AG04450 (cell line): ENCODE measurements around the gene LRRC8B. TPM values are rescaled to one million over a fixed set of nuclear protein-coding genes. Genes with fewer than 3 reads are reported as not detected.

Experiments
- CTCF ChIA-PET: fragments of 300-600, 350-600 bp; formaldehyde crosslinking; extraction: SDS; loops from one replicate; lab custom pipeline; 2022; ENCODE audit warnings: antibody characterized with exemption, inconsistent platforms; lab: Charles Lee
- POLR2A ChIA-PET: fragments of 350-600 bp; formaldehyde crosslinking; extraction: SDS; loops from one replicate; lab custom pipeline; 2021; ENCODE audit warnings: antibody characterized with exemption, inconsistent platforms; lab: Yijun Ruan, JAX
- DNase-seq: peaks from one replicate; pipeline ENCODE4 v3.0.0-alpha.2; 2011; ENCODE audit warnings: low read depth, low spot score
- H3K27ac ChIP-seq: one replicate; pipeline ENCODE4 v1.5.1; 2012; ENCODE audit warnings: low read depth, low read length, control low read depth
- H3K27me3 ChIP-seq: one replicate; pipeline ENCODE4 v1.6.0; 2012; ENCODE audit warnings: low read length; ENCODE audit not compliant: control insufficient read depth, insufficient read depth
- H3K4me3 ChIP-seq: 2 replicates; pipeline ENCODE4 v1.5.1; 2011; ENCODE audit warnings: mild to moderate bottlenecking, low read depth, low read length, control low read depth
- H3K9me3 ChIP-seq: 2 replicates; pipeline ENCODE4 v1.5.1; 2012; ENCODE audit warnings: low read length; ENCODE audit not compliant: control insufficient read depth, insufficient read depth
- polyA plus RNA-seq: library from polyadenylated mRNA; depleted of rRNA; stranded (reverse); fragments of >200 nt; gene quantifications from 2 replicates; pipeline ENCODE4 v1.2.3, GENCODE V29; 2011
- TF ChIP-seq, protein P1 (sequence below): IDR thresholded peaks from 2 replicates; pipeline ENCODE4 v1.5.1; 2011; ENCODE audit warnings: low read depth, low read length, control low read depth, inconsistent platforms

LRRC8B gene
- polyA plus RNA-seq, 1 experiment = 1.6 TPM

DNA sequence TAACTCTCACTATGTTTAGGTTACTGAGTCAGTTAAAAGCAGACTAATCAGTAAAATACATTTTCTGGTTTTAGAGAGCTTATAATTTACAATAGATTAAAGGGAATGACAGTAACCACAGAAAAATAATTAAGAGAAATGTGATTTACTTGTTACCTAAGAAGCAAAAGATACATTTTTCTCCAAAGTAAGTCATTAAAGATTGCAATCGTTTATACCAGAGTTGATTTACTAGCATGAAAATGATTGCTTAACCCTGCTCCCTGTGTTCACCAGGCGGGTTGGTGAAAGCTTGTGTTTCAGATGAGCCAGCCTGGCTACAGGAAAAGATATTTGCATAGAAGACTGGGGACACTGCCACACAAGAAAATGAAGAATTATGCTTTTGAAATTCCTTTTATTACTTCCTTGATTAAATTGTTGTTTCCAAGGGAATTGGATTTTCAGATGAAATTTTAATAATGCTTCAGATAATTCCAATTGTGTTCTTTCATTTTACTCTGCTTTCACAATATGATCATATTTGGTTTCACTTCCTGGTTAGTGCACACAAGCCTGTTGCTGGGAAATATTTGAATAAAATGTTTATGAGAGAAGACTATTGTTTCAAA lies 27.9 kb downstream of the LRRC8B start:
- CTCF ChIA-PET = no interaction called here
- H3K4me3 ChIP-seq = no peak overlapping the region
- H3K27me3 ChIP-seq = no peaks in the 10 kb centered on the region
- POLR2A ChIA-PET = no interaction called here
- TF ChIP-seq, protein P1, sequence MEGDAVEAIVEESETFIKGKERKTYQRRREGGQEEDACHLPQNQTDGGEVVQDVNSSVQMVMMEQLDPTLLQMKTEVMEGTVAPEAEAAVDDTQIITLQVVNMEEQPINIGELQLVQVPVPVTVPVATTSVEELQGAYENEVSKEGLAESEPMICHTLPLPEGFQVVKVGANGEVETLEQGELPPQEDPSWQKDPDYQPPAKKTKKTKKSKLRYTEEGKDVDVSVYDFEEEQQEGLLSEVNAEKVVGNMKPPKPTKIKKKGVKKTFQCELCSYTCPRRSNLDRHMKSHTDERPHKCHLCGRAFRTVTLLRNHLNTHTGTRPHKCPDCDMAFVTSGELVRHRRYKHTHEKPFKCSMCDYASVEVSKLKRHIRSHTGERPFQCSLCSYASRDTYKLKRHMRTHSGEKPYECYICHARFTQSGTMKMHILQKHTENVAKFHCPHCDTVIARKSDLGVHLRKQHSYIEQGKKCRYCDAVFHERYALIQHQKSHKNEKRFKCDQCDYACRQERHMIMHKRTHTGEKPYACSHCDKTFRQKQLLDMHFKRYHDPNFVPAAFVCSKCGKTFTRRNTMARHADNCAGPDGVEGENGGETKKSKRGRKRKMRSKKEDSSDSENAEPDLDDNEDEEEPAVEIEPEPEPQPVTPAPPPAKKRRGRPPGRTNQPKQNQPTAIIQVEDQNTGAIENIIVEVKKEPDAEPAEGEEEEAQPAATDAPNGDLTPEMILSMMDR = no peak
- H3K27ac ChIP-seq = no peak overlapping the region
- H3K9me3 ChIP-seq = no peaks in the 10 kb centered on the region
- DNase-seq = no peak

DNA sequence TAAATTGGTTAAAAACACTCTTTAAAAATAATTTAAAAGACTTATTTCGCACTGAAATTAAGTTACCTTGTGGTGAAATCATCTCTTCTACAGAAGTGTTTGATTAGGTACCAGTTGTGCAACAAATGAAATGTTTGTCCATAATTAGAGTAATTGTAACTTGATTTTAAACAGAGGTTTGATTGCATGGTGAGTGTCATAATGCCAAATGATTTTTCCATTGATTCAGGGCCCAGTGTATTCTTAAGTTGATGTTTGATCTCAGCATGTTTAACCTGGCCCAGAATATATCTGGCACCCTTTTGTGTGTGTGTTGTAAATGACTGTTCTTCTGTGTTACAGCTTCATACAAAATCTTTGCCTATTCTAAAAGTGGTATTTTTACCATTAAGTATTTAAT lies 28.5 kb downstream of the LRRC8B start:
- CTCF ChIA-PET = no interaction called here
- no peak overlapping the region for H3K27ac ChIP-seq
- H3K9me3 ChIP-seq = no peaks in the 10 kb centered on the region
- no peaks in the 10 kb centered on the region for H3K27me3 ChIP-seq
- H3K4me3 ChIP-seq = no peak overlapping the region
- TF ChIP-seq, protein P1 = no peak
- POLR2A ChIA-PET = no interaction called here
- DNase-seq = no peak

DNA sequence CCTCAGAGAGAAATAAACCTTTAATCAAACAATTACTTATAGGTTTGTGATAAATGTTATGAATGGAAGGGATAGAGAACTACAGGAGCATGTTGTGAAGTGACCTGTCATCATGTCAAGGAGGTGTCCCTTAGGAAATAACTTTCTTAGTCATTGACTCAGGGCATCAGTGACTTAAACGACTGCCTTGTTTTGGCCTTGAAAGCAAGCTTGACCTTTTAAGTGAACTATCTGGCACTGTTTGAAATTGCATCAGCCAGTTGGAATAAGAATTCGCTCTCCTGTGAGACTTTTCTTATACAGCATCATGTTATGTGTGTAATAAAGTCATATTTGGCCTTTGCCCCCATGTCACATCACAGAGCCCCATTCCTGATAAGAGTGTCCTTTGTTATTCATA lies 30.9 kb downstream of the LRRC8B start:
- Histone ChIP-seq H3K27ac (no peak overlapping the region), H3K27me3 (no peaks in the 10 kb centered on the region), H3K9me3 (no peaks in the 10 kb centered on the region), H3K4me3 (no peak overlapping the region)
- POLR2A ChIA-PET = no interaction called here
- TF ChIP-seq, protein P1 = no peak
- CTCF ChIA-PET = no interaction called here
- no peak for DNase-seq

DNA sequence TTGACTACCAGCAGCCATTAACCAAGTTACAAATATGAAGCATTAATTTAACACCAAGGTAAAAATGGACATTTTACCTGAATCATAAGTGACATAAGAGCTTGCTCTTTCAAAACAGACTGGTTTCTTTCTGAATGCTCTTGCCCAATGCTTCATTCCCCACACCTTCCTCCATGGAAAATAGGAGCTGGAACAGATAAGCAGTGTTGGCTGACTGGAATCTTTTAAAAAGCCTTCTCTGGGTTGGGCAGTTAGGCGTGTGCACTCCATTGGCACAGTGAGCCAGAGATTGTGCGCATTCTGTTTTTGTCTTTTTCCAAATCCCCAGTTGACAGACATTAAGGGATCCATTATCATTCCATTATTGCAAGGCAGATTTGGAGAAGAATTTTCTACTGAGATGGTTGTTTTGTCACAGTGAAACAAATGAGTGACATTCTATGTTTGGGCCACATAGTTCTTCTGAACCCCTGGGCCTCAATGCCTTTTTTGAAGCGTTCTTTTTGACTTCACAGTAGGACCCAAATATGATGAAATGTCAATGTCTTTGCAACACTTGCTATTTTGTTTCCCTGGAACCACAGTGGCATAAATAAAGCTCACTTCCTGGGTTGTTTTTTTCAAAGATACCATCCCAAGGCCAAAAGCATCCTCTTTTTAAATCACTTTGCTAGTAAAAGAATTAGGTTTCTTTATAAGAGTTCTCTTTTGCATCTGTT lies 32.3 kb downstream of the LRRC8B start:
- CTCF ChIA-PET = no interaction called here
- H3K27me3 ChIP-seq = no peaks in the 10 kb centered on the region
- H3K9me3 ChIP-seq = no peaks in the 10 kb centered on the region
- TF ChIP-seq, protein P1 = no peak
- H3K27ac ChIP-seq = no peak overlapping the region
- H3K4me3 ChIP-seq = no peak overlapping the region
- no peak for DNase-seq
- POLR2A ChIA-PET = interaction anchor here (0.5 kb wide), 1 partner anchor 33 kb away, joined by 3 read pairs; no protein-coding TSS in a partner anchor

DNA sequence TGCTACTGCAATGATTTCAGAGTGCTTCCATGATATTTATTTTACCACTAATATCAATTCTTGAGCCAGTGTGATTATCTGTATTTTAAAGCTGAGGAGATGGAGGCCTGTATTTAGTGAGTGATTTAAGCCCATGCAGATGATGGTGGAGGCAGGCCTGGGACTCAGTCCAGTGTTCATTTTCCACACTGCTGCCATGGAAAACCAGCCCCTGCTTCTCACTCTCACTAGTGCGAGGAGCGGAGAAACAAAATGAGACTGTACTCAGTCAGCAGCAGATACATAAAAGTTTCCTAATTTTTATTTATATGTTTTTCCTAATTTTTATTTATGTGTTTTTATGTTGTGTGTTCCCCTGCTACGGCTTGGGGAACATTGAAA lies 32.8 kb downstream of the LRRC8B start:
- no peaks in the 10 kb centered on the region for H3K27me3 ChIP-seq
- DNase-seq = no peak
- H3K9me3 ChIP-seq = no peaks in the 10 kb centered on the region
- H3K27ac ChIP-seq = no peak overlapping the region
- CTCF ChIA-PET = no interaction called here
- no peak overlapping the region for H3K4me3 ChIP-seq
- POLR2A ChIA-PET = interaction anchor here (0.5 kb wide), 1 partner anchor 32 kb away, joined by 3 read pairs; no protein-coding TSS in a partner anchor
- TF ChIP-seq, protein P1 = no peak
